Measurements from ENCODE around the gene C5orf47. TPM values are rescaled to one million over a fixed set of nuclear protein-coding genes. Genes with fewer than 3 reads are reported as not detected.
"Not testable (repeated sequence)": the region's sequence is repeated elsewhere in the genome, so short reads cannot be mapped to it uniquely, and the experiment has no call there.

The C5orf47 gene
- total RNA-seq, 1 donor from 2014 or later, result 0.08 TPM

GRCh38 chr5:174020069-174020927 lies 31.3 kb downstream of the C5orf47 start:
- H3K4me3 ChIP-seq; H3K27ac ChIP-seq (replicated peaks); intact Hi-C loops (cut with micrococcal nuclease); H3K4me1 ChIP-seq; H3K36me3 ChIP-seq; DNase-seq; H3K9me3 ChIP-seq (replicated peaks): not testable (repeated sequence)
- H3K27me3 ChIP-seq (ENCODE audit: low read depth), result peaks cover 13% of the 10 kb centered on the region
- peak; percentile 45 for TF ChIP-seq CTCF (IDR thresholded peaks at IDR 0.05; ENCODE audit: borderline replicate concordance)

DNA sequence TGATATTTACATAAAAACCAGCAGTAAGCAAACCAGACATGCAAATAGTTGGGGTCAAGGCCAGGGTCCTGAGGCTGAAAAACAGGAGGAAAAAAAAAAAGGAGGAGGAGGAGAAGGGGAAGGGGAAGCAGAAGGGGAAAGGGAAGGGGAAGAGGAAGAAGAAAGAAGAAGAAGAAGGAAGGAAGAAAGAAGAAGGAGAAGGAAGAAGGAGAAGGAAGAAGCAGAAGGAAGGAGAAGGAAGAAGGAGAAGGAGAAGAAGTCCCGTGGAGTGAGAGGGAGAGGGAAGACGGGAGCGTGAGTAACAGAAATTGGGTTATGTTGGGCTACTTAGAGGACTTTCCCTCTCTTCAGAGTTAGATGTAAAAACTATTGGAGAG lies 31.9 kb downstream of the C5orf47 start:
- Histone ChIP-seq H3K27me3 (ENCODE audit: low read depth) (peaks cover 13% of the 10 kb centered on the region), H3K36me3 (no peaks in the 10 kb centered on the region), H3K4me1 (no peaks in the 10 kb centered on the region), H3K9me3 (replicated peaks) (no peaks in the 10 kb centered on the region), H3K4me3 (no peak overlapping the region), H3K27ac (replicated peaks) (no peak overlapping the region)
- DNase-seq, result no peak
- TF ChIP-seq CTCF (IDR thresholded peaks at IDR 0.05; ENCODE audit: borderline replicate concordance), result no peak
- intact Hi-C loops (cut with micrococcal nuclease), result no loop called here

GRCh38 chr5:174022384-174023095 lies 33.6 kb downstream of the C5orf47 start:
- intact Hi-C loops (cut with micrococcal nuclease), result no loop called here
- H3K4me3 ChIP-seq, result no peak overlapping the region
- peaks cover 13% of the 10 kb centered on the region for H3K27me3 ChIP-seq (ENCODE audit: low read depth)
- no peak for TF ChIP-seq CTCF (IDR thresholded peaks at IDR 0.05; ENCODE audit: borderline replicate concordance)
- DNase-seq, result no peak
- no peaks in the 10 kb centered on the region for H3K36me3 ChIP-seq
- no peaks in the 10 kb centered on the region for H3K4me1 ChIP-seq
- H3K9me3 ChIP-seq (replicated peaks), result no peaks in the 10 kb centered on the region
- H3K27ac ChIP-seq (replicated peaks), result no peak overlapping the region

- TF ChIP-seq CTCF (IDR thresholded peaks at IDR 0.05; ENCODE audit: borderline replicate concordance), result no peak
- no peak overlapping the region for H3K27ac ChIP-seq (replicated peaks)
- H3K36me3 ChIP-seq, result no peaks in the 10 kb centered on the region
- DNase-seq, result no peak
- H3K4me1 ChIP-seq, result no peaks in the 10 kb centered on the region
- no peaks in the 10 kb centered on the region for H3K27me3 ChIP-seq (ENCODE audit: low read depth)
- H3K9me3 ChIP-seq (replicated peaks), result peaks cover 31% of the 10 kb centered on the region
- intact Hi-C loops (cut with micrococcal nuclease), result no loop called here
- H3K4me3 ChIP-seq, result no peak overlapping the region
Observed at GRCh38 chr5:174030286-174030685, 41.3 kb downstream of the C5orf47 start.

- Histone ChIP-seq H3K27ac (replicated peaks) (no peak overlapping the region), H3K36me3 (no peaks in the 10 kb centered on the region), H3K4me1 (no peaks in the 10 kb centered on the region), H3K27me3 (ENCODE audit: low read depth) (peaks cover 8% of the 10 kb centered on the region), H3K4me3 (no peak overlapping the region), H3K9me3 (replicated peaks) (no peaks in the 10 kb centered on the region)
- intact Hi-C loops (cut with micrococcal nuclease), result loop anchor here (10.0 kb wide), 1 partner anchor 270 kb away; no protein-coding TSS in a partner anchor
- no peak for DNase-seq
- no peak for TF ChIP-seq CTCF (IDR thresholded peaks at IDR 0.05; ENCODE audit: borderline replicate concordance)
Observed at GRCh38 chr5:174044466-174045254, 55.7 kb downstream of the C5orf47 start.
